ENCODE measurements around the gene TMEM235.

TMEM235 gene

GRCh38 chr17:78249818-78250806 is 18.7 kb downstream of the TMEM235 start:
- no peak for TF ChIP-seq CTCF (IDR thresholded peaks at IDR 0.05)
- H3K4me3 ChIP-seq (ENCODE audit: low read depth in 1 of 2, low read length in 1 of 2) = no peak overlapping the region

GRCh38 chr17:78250891-78251772 is 19.7 kb downstream of the TMEM235 start:
- Histone ChIP-seq H3K27me3 (peaks cover 4% of the 10 kb centered on the region), H3K4me1 (ENCODE audit: control insufficient read depth in 1 of 2, insufficient read depth in 1 of 2, low read depth in 1 of 2, low read length in 1 of 2) (peaks cover 23 to 33% of the 10 kb centered on the region in 2 experiments), H3K4me3 (ENCODE audit: low read depth in 1 of 2, low read length in 1 of 2) (no peak overlapping the region), H3K27ac (no peak overlapping the region), H3K9me3 (no peaks in the 10 kb centered on the region), H3K36me3 (no peaks in the 10 kb centered on the region)
- peak; percentile 97 for TF ChIP-seq CTCF (IDR thresholded peaks at IDR 0.05)

More at GRCh38 chr17:78249818-78250806, 18.7 kb downstream of the TMEM235 start:
- Histone ChIP-seq H3K9me3 (no peaks in the 10 kb centered on the region), H3K27me3 (peaks cover 4% of the 10 kb centered on the region), H3K36me3 (no peaks in the 10 kb centered on the region), H3K27ac (no peak overlapping the region), H3K4me1 (ENCODE audit: control insufficient read depth in 1 of 2, insufficient read depth in 1 of 2, low read depth in 1 of 2, low read length in 1 of 2) (peaks cover 19 to 23% of the 10 kb centered on the region in 2 experiments)

- Histone ChIP-seq H3K27ac (no peak overlapping the region), H3K4me1 (ENCODE audit: control insufficient read depth in 1 of 2, insufficient read depth in 1 of 2, low read depth in 1 of 2, low read length in 1 of 2) (peaks cover 28 to 39% of the 10 kb centered on the region in 2 experiments), H3K4me3 (ENCODE audit: low read depth in 1 of 2, low read length in 1 of 2) (no peak overlapping the region), H3K9me3 (no peaks in the 10 kb centered on the region), H3K27me3 (peaks cover 4% of the 10 kb centered on the region), H3K36me3 (no peaks in the 10 kb centered on the region)
- TF ChIP-seq CTCF (IDR thresholded peaks at IDR 0.05) = no peak
These were observed 20.3 kb downstream of the TMEM235 start for GRCh38 chr17:78251773-78252103.

GRCh38 chr17:78252111-78252634 is 20.7 kb downstream of the TMEM235 start:
- Histone ChIP-seq H3K27me3 (peaks cover 4% of the 10 kb centered on the region), H3K36me3 (no peaks in the 10 kb centered on the region), H3K9me3 (no peaks in the 10 kb centered on the region), H3K4me3 (ENCODE audit: low read depth in 1 of 2, low read length in 1 of 2) (no peak overlapping the region), H3K4me1 (ENCODE audit: control insufficient read depth in 1 of 2, insufficient read depth in 1 of 2, low read depth in 1 of 2, low read length in 1 of 2) (peaks cover 32 to 43% of the 10 kb centered on the region in 2 experiments), H3K27ac (no peak overlapping the region)
- no peak for TF ChIP-seq CTCF (IDR thresholded peaks at IDR 0.05)
